Stimulated activated CD8-positive, alpha-beta memory T cell treated with anti-CD3 and anti-CD28 coated beads, Interleukin-15, amount 100 ng/mL, for 24 hours (primary cell): ENCODE data around the gene STYK1.
A peak's percentile ranks its signal among the peaks of the same experiment; 100 is the strongest.
"Not testable (repeated sequence)": the region's sequence is repeated elsewhere in the genome, so short reads cannot be mapped to it uniquely, and the experiment has no call there.

ENCODE experiments used
- DNase-seq: peaks from one replicate; pipeline ENCODE4 v3.0.0-alpha.2; 2020; ENCODE audit warnings: low read depth

STYK1 gene

DNA sequence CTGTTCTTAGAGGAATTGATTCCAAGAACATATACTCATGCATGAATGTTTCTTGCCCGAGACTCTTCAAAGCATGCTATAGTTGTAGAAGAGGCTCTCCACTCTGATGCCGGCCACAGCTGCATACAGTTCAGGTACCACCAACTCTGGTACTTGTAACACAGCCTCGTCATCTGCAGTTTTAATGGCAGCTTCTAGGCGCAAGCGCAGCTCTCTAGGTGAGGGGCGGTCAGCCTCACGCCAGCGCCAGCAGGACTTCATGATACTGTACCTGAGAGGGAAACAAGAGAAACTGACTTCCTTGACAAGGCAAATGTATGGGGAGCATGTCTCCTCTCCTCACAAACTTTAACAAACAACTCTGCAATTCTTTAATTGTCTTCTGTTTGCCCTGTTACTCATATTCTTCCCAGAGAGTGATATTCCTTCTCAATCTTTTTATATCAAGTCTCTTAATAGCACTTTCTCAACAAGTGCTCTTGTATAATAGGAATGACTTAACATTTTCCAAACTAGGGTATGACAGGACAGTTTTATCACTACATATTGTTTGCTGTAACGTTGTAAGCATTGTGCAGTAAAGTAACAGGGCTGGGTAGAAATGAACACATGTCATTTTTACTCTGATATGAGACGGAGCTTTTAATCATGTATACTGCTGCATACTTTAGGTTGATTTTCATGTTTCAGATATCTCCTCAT is 53.6 kb downstream of the STYK1 start:
- DNase-seq = no peak

DNA sequence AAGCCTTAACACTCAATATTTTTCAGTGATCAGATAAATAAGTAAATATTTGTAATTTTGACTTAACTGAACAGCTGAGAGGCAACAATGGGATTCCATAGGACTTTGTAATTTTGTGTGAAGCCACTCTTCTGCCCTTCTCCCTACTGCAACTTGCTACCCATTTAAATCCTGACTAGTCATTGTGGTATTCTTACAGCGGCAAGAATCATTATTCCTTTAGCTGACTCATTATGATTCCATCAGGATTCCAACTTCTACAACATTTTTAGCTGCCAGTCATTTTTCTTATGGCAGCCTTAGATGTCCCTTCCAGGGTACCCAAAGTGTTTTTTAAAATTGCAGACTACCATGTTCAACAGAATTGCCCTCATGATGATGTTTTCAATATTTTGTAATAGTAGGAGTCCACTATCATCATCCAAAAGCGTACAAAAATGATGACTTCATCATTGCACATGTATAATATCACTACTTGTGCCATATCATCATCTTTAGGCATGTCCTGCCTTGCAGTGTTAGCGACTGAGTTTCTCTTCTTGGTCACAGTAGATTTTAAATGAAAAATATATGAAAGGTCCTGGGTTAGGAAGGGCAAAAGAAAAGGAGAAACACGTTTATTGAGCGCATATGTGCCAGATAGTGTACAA is 55.4 kb downstream of the STYK1 start:
- no peak for DNase-seq

DNA sequence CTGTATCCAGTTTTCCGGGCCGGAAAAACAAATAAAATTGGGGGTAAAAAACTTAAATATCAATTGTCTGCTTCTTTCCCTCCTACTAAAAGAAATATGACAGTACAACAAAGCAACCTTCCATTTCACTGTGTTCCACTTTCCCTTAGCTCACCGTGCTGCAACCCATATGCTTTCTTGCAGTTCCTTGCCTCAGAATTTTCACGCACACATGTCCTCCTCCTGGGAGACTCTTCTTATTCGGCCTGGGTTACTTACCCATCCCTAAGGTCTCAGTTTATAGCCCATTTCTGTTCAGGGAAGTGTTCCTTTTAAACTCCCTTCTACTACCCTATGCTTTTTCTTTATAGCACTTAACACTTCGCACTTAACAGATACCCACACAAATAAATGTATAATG is 56.0 kb downstream of the STYK1 start:
- no peak for DNase-seq

DNA sequence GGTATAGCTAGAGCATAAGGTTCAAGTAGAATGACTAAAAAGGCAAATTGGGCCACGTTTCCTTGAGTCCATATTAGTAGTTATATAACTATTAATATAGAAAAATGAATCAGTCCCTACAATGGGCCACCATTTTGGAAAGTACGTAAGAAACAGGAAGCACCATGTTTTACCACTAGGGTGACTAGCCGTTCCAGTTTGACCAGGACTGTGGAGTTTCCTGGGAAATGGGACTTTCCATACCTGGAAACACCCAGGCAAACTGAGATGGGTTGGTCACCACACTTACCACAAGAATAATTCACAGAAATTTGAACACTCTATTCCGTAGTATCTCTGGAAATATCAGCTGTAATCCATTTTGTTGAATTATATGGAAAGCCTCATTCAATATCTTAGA is 58.3 kb downstream of the STYK1 start:
- no peak for DNase-seq

DNA sequence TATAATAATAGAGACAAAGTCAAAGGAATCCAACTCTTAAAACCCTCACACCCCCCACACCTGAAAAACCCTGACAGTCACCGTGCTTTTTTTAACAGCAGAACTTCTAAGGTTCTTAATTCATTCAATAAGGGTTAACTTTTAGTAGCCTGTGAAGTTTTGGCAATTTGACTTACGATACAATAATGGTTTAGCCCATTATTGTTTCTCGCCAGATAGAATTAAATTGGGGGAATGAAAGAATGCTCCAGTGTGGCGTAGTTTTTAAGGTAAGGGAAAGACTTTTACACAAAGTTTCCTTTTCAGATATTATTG is 59.8 kb downstream of the STYK1 start:
- DNase-seq = no peak

DNA sequence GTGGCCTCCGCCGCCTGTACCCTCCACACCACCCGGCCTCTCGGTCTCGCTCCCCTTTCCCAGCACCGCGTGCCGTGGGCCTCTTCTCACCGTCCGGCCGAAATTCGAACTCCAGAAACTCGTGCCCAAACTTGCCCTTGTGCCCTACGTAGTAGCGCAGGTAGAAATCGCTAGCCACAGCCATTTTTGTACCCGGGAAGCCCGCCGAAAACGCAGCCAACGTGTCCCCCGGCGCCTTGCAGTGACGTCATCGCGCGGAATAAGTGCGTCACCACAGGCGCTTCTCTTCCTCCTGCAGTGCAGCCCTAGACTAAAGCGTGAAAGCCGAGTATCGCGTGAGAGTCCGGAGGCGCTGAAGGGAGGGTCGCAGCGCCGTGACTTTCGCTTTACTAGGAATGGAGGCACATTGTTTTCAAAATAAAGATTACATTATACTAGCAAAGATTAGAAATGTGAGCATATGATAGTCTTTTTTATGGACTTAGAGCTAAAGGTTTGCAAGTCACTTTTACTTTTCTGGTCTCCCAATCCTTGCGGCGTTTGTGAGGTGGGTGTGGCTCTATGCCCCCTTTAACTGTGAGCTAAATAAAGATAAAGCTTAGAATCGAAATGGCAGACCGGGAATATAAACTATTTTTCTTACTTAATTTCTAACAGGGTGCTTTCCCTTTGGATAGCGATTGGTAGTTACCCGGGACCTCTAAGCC is 60.4 kb downstream of the STYK1 start, which contains the start of gene MAGOHB:
TSS of gene MAGOHB (minus strand) at position 261 of the 707 bp plus-strand sequence. CDS start at position 184, 77 bp downstream.
- peak; percentile 100 for DNase-seq

DNA sequence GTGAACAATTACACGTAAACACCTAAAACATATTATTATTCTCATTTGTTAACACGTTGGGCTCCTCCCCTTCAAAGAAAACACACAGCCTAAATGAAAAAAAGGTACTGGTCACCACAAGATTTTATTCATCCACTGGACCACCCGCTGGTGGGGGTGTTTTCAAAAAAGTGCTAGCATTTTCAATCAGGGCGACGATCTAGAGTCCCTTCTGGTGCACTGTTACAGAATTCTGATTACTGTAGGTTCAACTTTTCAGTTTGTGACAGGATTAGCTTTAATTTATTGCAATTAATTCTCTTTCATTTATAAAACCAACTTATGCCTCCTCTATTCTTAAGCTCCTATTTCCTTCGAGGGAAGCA is 60.9 kb downstream of the STYK1 start:
- no peak for DNase-seq

DNA sequence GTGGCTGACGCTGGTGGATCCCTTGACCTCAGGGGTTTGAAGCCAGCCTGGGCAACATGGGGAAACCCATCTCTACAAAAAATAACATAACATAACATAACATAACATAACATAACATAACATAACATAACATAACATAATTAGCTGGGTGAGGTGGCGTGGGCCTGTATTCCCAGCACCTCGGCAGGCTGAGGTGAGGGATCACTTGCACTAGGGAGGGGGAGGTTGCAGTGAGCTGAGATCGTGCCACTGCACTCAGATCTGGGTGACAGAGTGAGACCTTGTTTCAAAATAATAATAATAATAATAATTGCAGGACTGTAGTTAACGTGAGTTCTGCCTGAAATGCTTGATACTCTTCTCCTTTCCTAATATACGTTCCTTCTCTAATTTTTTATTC is 61.7 kb downstream of the STYK1 start:
- DNase-seq = no peak

DNA sequence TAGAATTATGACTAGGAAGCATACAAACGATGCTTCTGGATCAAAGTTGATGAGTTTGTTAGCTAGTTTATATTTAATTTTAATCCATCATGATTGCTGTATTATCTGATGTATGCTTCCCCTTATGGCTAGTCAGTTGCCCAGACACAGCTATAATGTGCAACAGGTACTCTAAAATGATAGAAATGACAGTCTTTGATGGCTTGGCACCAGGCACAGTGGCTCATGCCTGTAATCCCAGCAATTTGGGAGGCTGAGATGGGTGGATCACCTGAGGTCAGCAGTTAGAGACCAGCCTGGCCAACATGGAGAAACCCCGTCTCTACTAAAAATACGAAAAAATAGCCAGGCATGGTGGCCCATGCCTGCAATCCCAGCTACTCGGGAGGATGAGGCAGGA is 62.6 kb downstream of the STYK1 start:
- not testable (repeated sequence) for DNase-seq

DNA sequence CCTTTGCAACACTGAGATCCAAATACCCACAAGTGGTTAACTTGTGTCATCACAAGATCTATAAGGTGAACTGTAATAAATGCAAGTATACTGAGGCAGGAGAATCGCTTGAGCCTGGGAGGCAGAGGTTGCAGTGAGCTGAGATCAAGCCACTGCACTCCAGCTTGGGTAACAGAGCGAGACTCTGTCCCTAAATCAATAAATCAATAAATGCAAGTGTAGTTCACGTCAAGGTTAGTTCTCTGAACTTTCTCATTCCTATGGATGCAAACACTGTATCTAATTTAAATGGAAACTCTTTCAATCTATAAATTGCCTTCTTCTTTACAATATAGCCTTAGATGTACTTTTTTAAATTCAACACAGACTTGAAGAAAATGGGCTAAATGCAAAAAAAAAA is 63.7 kb downstream of the STYK1 start:
- no peak for DNase-seq

DNA sequence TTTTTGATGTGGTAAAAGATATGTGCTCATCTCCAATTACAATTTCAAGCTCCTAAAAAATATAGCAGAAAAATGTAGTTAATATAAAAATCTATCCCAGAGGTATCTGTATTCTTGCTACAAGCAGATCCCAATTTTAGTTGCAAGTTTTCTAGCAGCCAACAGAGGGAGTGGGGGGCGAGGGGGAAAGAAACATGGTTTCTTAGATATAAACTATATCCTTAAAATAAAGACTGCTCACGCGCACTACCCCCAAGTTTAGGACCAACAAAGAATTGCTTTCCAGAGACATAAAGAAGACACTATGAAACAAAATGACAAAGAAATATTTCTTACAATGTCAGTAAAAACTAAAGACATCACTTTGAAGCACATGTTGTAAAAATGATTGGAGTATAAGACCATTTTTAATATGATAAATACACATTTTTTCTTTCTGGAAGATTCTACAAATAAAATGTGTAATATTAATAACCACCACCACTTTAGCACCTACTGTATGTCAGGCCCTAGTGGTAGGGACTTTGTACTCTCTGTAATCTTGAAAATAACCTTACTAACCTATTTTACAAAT is 65.9 kb downstream of the STYK1 start:
- DNase-seq = no peak

DNA sequence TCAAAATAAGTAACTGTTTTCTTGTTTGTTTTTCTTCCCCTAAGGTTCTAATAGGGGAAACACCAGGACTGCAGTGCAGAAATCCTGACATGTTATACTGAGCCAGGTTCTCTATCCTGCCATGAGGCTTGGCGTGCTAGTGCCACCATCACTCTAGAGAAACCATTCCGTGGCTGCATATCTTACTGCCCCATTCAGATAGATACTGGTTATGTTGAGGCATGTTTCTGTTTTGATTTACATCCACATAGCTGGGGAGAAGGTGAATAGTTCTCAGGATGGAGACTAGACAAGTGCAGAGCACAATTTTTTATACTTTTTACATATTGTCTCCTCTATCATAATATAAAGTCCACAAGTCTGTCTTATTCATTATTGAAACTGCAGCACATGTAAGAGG is 72.0 kb downstream of the STYK1 start:
- DNase-seq = no peak

DNA sequence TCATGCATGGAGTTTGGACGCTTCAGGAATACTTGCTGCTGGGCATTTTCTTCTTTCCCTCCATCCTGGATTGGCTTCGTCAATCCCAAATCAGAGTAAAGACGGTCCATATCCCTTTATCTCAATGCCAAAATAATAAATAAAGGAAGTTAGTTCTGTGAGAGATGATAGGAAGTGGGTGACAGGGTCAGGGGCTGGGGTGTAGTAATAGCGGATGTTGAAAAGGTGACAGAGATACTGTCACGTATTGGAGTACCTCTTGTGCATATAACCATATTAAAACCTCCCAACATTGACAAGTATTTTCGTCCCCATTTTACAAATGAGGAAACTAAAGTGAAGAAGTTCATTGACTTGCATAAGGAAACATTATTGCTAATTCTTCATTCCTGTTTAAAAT is 72.9 kb downstream of the STYK1 start:
- no peak for DNase-seq

DNA sequence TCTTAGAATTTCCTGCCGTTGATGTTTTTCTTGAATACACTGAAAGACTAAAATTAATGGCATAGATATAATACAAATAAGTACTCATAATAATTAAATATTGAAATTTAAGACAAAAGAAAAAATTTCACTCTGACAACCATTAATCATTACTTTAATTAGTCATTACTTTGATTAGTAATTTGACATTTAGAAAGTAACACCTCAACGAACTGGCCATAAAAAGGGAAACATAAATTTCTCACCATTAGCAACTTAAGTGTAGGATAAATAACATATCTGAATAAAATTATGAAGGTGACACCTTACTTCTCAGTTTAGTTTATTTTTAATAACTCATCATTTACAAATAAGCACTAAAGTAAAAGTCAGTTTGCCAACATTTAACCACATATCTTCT is 78.0 kb downstream of the STYK1 start:
- DNase-seq = no peak

DNA sequence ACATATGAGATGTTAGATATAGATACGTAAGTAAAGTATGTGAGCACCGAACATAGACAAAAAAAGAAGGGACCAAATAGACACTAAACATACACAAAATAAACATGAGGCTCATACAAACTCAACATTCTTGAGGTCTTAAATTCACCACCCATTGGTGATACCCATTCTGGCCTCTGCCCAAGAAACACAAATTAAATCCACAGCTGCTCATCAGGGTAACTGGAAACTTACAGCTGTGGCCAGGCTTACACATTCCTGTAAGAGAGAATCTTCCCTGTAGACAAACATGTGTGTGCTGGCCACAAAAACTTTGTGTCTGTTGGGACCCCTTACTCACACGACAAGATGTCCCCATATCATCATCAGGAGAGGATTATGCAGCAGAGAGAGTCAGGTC is 82.9 kb downstream of the STYK1 start:
- DNase-seq = no peak

DNA sequence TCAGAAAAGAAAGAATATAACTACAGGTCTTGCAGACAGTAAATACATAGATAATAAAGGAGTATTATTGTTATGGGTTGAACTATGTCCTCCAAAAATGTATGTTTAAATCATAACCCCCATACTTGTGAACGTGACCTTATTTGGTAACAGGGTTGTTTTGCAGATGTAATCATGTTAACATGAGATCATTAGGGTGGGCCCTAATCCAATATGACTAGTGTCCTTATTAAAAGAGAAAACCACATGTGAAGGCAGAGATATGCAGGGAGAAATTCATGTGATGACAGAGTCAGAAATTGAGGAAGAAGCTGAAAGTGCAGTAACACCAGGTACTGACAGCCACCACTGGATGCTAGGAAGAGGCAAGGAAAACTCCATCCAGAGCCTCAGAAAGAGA is 89.4 kb downstream of the STYK1 start:
- no peak for DNase-seq

DNA sequence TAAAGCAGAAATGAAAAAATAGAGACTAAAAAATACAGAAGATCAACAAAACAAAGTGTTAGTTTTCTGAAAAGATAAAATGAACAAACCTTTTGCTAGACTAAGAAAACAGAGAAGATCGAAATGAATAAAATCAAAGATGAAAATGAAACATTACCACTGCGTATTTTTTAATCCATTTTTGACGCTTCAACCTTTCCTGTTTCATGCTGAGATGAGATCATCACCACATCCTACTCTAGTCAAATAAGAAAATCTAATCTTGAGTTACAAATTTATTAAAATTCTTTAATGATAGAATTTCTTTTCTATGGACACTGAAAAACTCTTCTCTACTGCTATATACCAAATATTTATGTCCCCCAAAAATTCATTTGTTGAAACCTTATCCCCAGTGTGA is 91.1 kb downstream of the STYK1 start:
- DNase-seq = no peak

DNA sequence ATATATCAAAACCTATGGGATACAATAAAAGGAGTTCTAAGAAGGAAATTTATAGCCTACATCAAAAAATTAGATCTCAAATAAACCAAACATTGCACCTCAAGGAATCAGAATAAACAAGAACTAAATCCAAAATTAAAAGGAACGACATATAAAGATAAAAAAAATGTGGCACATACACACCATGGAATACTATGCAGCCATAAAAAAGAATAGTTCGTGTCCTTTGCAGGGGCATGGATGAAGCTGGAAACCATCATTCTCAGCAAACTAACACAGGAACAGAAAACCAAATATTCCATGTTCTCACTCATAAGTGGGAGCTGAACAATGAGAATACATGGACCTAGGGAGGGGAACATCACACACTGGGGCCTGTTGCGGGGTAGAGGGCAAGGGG is 91.7 kb downstream of the STYK1 start:
- DNase-seq = not testable (repeated sequence)

DNA sequence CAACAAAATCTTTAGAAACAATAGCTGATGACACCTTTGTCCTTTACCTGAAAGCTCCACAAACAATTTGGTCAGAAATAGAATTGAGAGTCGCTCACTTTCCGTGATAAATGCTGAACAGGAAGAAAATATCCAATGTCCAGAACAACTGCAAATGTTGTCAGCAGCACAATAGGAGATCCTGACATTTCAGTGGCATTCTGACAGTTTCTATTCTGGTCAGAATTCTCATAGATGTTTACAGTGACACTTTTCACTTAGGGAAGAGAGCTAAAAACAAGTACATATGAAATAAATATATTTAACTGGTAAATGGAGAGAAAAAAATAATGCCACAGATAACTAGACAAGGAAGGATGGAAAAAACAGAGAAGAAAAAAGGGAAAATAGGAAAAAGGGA is 99.5 kb downstream of the STYK1 start:
- DNase-seq = no peak

DNA sequence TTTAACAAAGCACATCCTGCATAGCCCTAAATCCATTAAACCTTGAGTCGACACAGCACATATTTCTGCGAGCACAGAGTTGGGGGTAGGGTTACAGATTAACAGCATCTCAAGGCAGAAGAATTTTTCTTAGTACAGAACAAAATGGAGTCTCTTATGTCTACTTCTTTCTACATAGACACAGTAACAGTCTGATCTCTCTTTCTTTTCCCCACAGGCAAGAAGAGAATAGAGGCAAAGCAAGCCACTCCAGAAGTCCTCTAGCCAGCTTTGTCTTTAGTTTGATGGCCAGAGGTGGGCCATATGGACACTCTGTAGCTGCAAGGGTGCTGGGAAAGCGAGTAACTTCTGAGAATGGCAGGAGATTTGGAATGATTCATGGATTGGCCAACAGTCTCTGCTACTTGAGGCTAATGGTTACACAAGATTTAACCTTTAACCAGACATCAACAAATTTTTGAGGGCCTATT is 101.8 kb downstream of the STYK1 start:
- not testable (repeated sequence) for DNase-seq

DNA sequence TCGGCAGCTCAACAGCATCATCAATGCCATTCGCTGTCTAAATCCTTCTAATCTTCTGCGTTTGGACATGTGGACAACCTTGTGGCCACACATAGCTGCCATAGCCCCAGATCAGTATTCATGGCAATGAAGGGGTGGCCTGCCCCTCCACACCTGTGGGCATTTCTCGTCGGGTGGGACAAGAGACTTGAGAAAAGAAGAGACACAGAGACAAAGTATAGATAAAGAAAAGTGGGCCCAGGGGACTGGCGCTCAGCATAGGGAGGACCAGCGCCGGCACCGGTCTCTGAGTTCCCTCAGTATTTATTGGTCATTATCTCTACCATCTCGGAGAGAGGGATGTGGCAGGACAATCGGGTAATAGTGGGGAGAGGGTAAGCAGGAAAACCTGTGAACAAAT is 102.7 kb downstream of the STYK1 start:
- no peak for DNase-seq
